Adrenal gland (tissue), 12 donors: Measurements from ENCODE around the gene SLC22A17. TPM values are rescaled to one million over a fixed set of nuclear protein-coding genes. Genes with fewer than 3 reads are reported as not detected.

ENCODE experiments used
- DNase-seq, 7 donors: peaks; one replicate each; pipeline ENCODE4 v3.0.0-alpha.2; 2019 to 2020
- H3K27ac ChIP-seq, 5 donors: fragments of 200-600 bp; sonication (generic) in 4 of 5; 1 replicate in 3 of 5; 2 replicates in 2 of 5; pipeline versions ENCODE4 v1.5.1 to v1.8.0; 2016 to 2020; ENCODE audit warnings: mild to moderate bottlenecking in 1 of 5
- H3K27me3 ChIP-seq: fragments of 200-600 bp; 2 replicates; pipeline ENCODE4 v1.8.0; 2021
- H3K36me3 ChIP-seq, 2 donors: fragments of 200-600 bp; replicated peaks in 1 of 2; 1 replicate in 1 of 2; 2 replicates in 1 of 2; pipeline versions ENCODE4 v1.5.1 to v1.8.0; 2018 to 2022
- H3K4me1 ChIP-seq, 2 donors: fragments of 200-600 bp; replicated peaks in 1 of 2; 1 replicate in 1 of 2; 2 replicates in 1 of 2; pipeline versions ENCODE4 v1.5.1 to v1.8.0; 2018 to 2021
- H3K4me3 ChIP-seq, 4 donors: fragments of 200-600 bp; sonication (generic) in 3 of 4; one replicate each; pipeline ENCODE4 v1.5.1; 2016 to 2018
- H3K9me3 ChIP-seq, 3 donors: fragments of 200-600 bp; sonication (generic) in 1 of 3; replicated peaks in 1 of 3; 1 replicate in 2 of 3; 2 replicates in 1 of 3; pipeline versions ENCODE4 v1.5.1 to v1.8.0; 2016 to 2021
- CTCF ChIP-seq, 6 experiments: fragments of 450-650 bp in 4 of 6; fragments of 200-600 bp in 2 of 6; sonication (generic) in 1 of 6; IDR thresholded peaks; 1 replicate in 5 of 6; 2 replicates in 1 of 6; pipeline versions ENCODE4 v1.5.1 to v1.8.0; 2016 to 2021; ENCODE audit warnings: antibody characterized with exemption in 6 of 6, mild to moderate bottlenecking in 2 of 6, moderate library complexity in 1 of 6
- POLR2A ChIP-seq, 2 donors: fragments of 450-650 bp; IDR thresholded peaks; one replicate each; pipeline ENCODE4 v1.6.1; 2017; ENCODE audit warnings: antibody characterized with exemption in 2 of 2, mild to moderate bottlenecking in 2 of 2, moderate library complexity in 1 of 2
- WGBS, 4 donors: extraction: QIAGEN DNeasy Blood & Tissue Kit in 2 of 4; methylation state at CpG; one replicate each; pipeline versions ENCODE4 v1.1.5 to v1.1.7; 2013 to 2017; 5-methylcytosine and 5-hydroxymethylcytosine counted together
- intact Hi-C, 2 donors: fragments of 100-400 bp; cut with DNase I; formaldehyde crosslinking; loops; one replicate each; pipeline versions ENCODE4 v1.14.1 to v1.15.0; 2022 to 2023
- polyA plus RNA-seq, 3 donors: library from polyadenylated mRNA; stranded (reverse); fragments of 200-250 nt in 2 of 3; fragments of 350-450 nt in 1 of 3; fragmentation: Illumina TruSeq in 1 of 3; extraction: RNeasy Lipid Tissue Mini Kit (QIAGEN cat#74804) in 1 of 3; gene quantifications; one replicate each; pipeline ENCODE4 v1.2.3, GENCODE V29; 2013 to 2014
- total RNA-seq, 9 donors: library from RNA; depleted of rRNA in 4 of 9; stranded (reverse); fragments of >200 nt in 4 of 9; fragments of 120-200 nt in 1 of 9; fragmentation: NEBNext Ultra II Directional in 1 of 9; extraction: Animal tissue kit (Norgen Biotek cat#: 25700) in 1 of 9; gene quantifications; one replicate each; pipeline versions ENCODE4 v1.1.0 to v1.2.4, GENCODE V29; 2013 to 2023
- donor health status: healthy with polysubstance abuse.
- donor health status: Bipolar disorder and iron deficiency.
- donor health status: DM: yes; HTN: yes; CAD: no.
- donor health status: DM: no; HTN: no; CAD: no.
- donor health status: DM: no; HTN: no; CAD: no.
- donor health status: DM: yes; HTN: yes; CAD: no.

SLC22A17 gene
- total and polyA plus RNA-seq, 12 donors, result 8.4 to 121 (median 25.0) TPM

GRCh38 chr14:23375527-23376251 lies 23.0 kb upstream of the SLC22A17 start:
- 84 to 88% (median 84%) methylated on average over 15 to 21 of the region's 21 CpGs for WGBS, 4 donors
- H3K27me3 ChIP-seq, result no peaks in the 10 kb centered on the region

GRCh38 chr14:23373041-23373440 lies 20.4 kb upstream of the SLC22A17 start:
- intact Hi-C loops, result no loop called here
- Histone ChIP-seq H3K36me3 (no peaks in the 10 kb centered on the region), H3K27me3 (no peaks in the 10 kb centered on the region), H3K27ac (no peak overlapping the region), H3K4me3 (no peak overlapping the region), H3K4me1 (no peaks in the 10 kb centered on the region), H3K9me3 (no peaks in the 10 kb centered on the region)
- TF ChIP-seq CTCF (IDR thresholded peaks at IDR 0.05), result no peak
- TF ChIP-seq POLR2A (IDR thresholded peaks at IDR 0.05), result no peak
- no peak for DNase-seq
- 73 to 87% (median 81%) methylated on average over 2 to 3 of the region's 3 CpGs for WGBS, 4 donors

More at GRCh38 chr14:23375527-23376251, 23.0 kb upstream of the SLC22A17 start:
- Histone ChIP-seq H3K27ac (no peak overlapping the region), H3K9me3 (no peaks in the 10 kb centered on the region), H3K4me3 (no peak overlapping the region), H3K36me3 (no peaks in the 10 kb centered on the region), H3K4me1 (no peaks in the 10 kb centered on the region)
- DNase-seq, result no peak
- no peak for TF ChIP-seq CTCF (IDR thresholded peaks at IDR 0.05)
- TF ChIP-seq POLR2A (IDR thresholded peaks at IDR 0.05), result no peak
- intact Hi-C loops, result loop anchor here in 1 of 2 donors (5.0 kb wide), 1 partner anchor 108 kb away; no protein-coding TSS in a partner anchor

- no peak within 1 kb of the TSS for H3K27ac ChIP-seq
- H3K4me1 ChIP-seq, result no peaks in the 10 kb centered on the region
- H3K4me3 ChIP-seq, result no peak within 1 kb of the TSS
- no peaks in the 10 kb centered on the region for H3K9me3 ChIP-seq
- H3K27me3 ChIP-seq, result no peaks in the 10 kb centered on the region
- DNase-seq, result no peak
- H3K36me3 ChIP-seq, result no peaks in the 10 kb centered on the region
- intact Hi-C loops, result no loop called here
- 66 to 73% (median 71%) methylated on average over 2 of the region's 2 CpGs for WGBS, 4 donors
- TF ChIP-seq CTCF (IDR thresholded peaks at IDR 0.05), result no peak
Measured at GRCh38 chr14:23372509-23372908, 19.8 kb upstream of the SLC22A17 start, which contains the start of gene IL25. Gene IL25, plus strand, starts transcription at chr14:23372809.

GRCh38 chr14:23371865-23372264 lies 19.2 kb upstream of the SLC22A17 start:
- no peak overlapping the region for H3K27ac ChIP-seq
- TF ChIP-seq POLR2A (IDR thresholded peaks at IDR 0.05), result no peak
- TF ChIP-seq CTCF (IDR thresholded peaks at IDR 0.05), result no peak
- DNase-seq, result no peak
- H3K27me3 ChIP-seq, result no peaks in the 10 kb centered on the region
- H3K36me3 ChIP-seq, result no peaks in the 10 kb centered on the region
- intact Hi-C loops, result no loop called here
- 80 to 88% (median 84%) methylated on average over 1 of the region's 1 CpG for WGBS, 4 donors
- peaks cover 0 to 1% of the 10 kb centered on the region in 2 donors for H3K4me1 ChIP-seq
- no peak overlapping the region for H3K4me3 ChIP-seq
- H3K9me3 ChIP-seq, result no peaks in the 10 kb centered on the region
